GM12878 (cell line): ENCODE measurements around the gene ETDB.

Experiments
- CTCF ChIP-seq, 3 experiments: IDR thresholded peaks in 2 of 3; conservative IDR thresholded peaks in 1 of 3; 2 replicates each; pipeline ENCODE4 v1.5.1; 2011; ENCODE audit warnings: low read depth in 3 of 3, low read length in 3 of 3, mild to moderate bottlenecking in 3 of 3, control low read depth in 2 of 3, moderate library complexity in 2 of 3, inconsistent platforms in 1 of 3, mixed read lengths in 1 of 3; ENCODE audit not compliant: control insufficient read depth in 2 of 3, insufficient read depth in 1 of 3; ENCODE audit errors: extremely low read depth in 1 of 3
- E2F4 ChIP-seq: IDR thresholded peaks from 2 replicates; pipeline ENCODE4 v1.6.1; 2012; ENCODE audit warnings: low read depth, low read length, improper control_type of control experiment
- ZBTB11 ChIP-seq: fragments of 450-650 bp; formaldehyde crosslinking; IDR thresholded peaks from 2 replicates; pipeline ENCODE4 v1.5.0; 2022; ENCODE audit warnings: mild to moderate bottlenecking, missing genetic modification characterization

- no peak for TF ChIP-seq ZBTB11 (CRISPR knock-in tag)
- no peak for TF ChIP-seq E2F4
- TF ChIP-seq CTCF (IDR thresholded peaks at IDR 0.05 in 2 of 3, conservative IDR thresholded peaks at IDR 0.05 in 1 of 3; ENCODE audit: control insufficient read depth in 2 of 3, extremely low read depth in 1 of 3, insufficient read depth in 1 of 3, low read depth in 3 of 3, low read length in 3 of 3): no peak
Observed at GRCh38 chrX:135109554-135109953, 10.8 kb downstream of the ETDB start.
